IMR-90 (cell line): ENCODE data around the gene INTS15. TPM values are rescaled to one million over a fixed set of nuclear protein-coding genes. Genes with fewer than 3 reads are reported as not detected.

Experiments
- ATAC-seq: fragments of 200-7000 bp; cut with Tn5 transposase; 2 replicates; pipeline ENCODE4 v1.9.1; 2020; ENCODE audit warnings: low read depth, mild to moderate bottlenecking, moderate library complexity
- BruUV-seq: library from RNA; stranded (reverse); fragments of 400-500 nt; replicated peaks from 2 replicates; lab custom pipeline; 2021; lab: Mats Ljungman, UMichigan
- CTCF ChIA-PET: fragments of 300-600 bp; formaldehyde crosslinking; extraction: SDS; loops from one replicate; lab custom pipeline; 2021; ENCODE audit warnings: antibody characterized with exemption; lab: Yijun Ruan, JAX
- POLR2A ChIA-PET: fragments of 300-600 bp; sonication (Branson Sonifier 250); formaldehyde crosslinking; loops from one replicate; lab custom pipeline; 2022; ENCODE audit warnings: antibody characterized with exemption; ENCODE audit not compliant: unreplicated experiment; lab: Charles Lee
- DNase-seq: peaks from one replicate; pipeline ENCODE4 v3.0.0; 2013
- H2AFZ ChIP-seq: replicated peaks from 2 replicates; pipeline ENCODE3; 2013; ENCODE audit warnings: low read length, mild to moderate bottlenecking; ENCODE audit not compliant: poor library complexity
- H2AK5ac ChIP-seq: 2 replicates; pipeline ENCODE4 v1.6.1; 2013; ENCODE audit warnings: low read depth, low read length, inconsistent platforms
- H2AK9ac ChIP-seq: replicated peaks from 2 replicates; pipeline ENCODE3; 2013; ENCODE audit warnings: mild to moderate bottlenecking, low read depth, low read length, moderate library complexity; ENCODE audit not compliant: poor library complexity
- H2BK120ac ChIP-seq: 2 replicates; pipeline ENCODE4 v1.6.1; 2013; ENCODE audit warnings: low read depth, low read length, inconsistent platforms
- H2BK15ac ChIP-seq: 3 replicates; pipeline ENCODE4 v1.6.1; 2013; ENCODE audit warnings: low read depth, low read length, inconsistent platforms
- H2BK20ac ChIP-seq: 2 replicates; pipeline ENCODE4 v1.6.1; 2013; ENCODE audit warnings: low read depth, mild to moderate bottlenecking, inconsistent platforms, low read length, moderate library complexity
- H2BK5ac ChIP-seq: 2 replicates; pipeline ENCODE4 v1.6.1; 2013; ENCODE audit warnings: mild to moderate bottlenecking, low read depth, low read length, inconsistent platforms; ENCODE audit not compliant: poor library complexity, severe bottlenecking
- H3K14ac ChIP-seq: replicated peaks from 2 replicates; pipeline ENCODE4 v1.6.1; 2013; ENCODE audit warnings: low read depth, low read length, inconsistent platforms
- H3K18ac ChIP-seq: 2 replicates; pipeline ENCODE4 v1.6.1; 2013; ENCODE audit warnings: low read depth, low read length, control low read depth
- H3K23ac ChIP-seq: 2 replicates; pipeline ENCODE4 v1.6.1; 2013; ENCODE audit warnings: low read depth, low read length, inconsistent platforms
- H3K27ac ChIP-seq: 2 replicates; pipeline ENCODE4 v1.5.1; 2013; ENCODE audit warnings: mild to moderate bottlenecking, control low read depth, low read length; ENCODE audit not compliant: insufficient read depth
- H3K27me3 ChIP-seq: 2 replicates; pipeline ENCODE4 v1.6.1; 2013; ENCODE audit warnings: low read length; ENCODE audit not compliant: control insufficient read depth, insufficient read depth
- H3K36me3 ChIP-seq: 2 replicates; pipeline ENCODE4 v1.6.1; 2013; ENCODE audit warnings: low read length, mixed read lengths; ENCODE audit not compliant: control insufficient read depth, insufficient read depth
- H3K4ac ChIP-seq: 2 replicates; pipeline ENCODE4 v1.6.1; 2013; ENCODE audit warnings: low read depth, low read length, inconsistent platforms
- H3K4me1 ChIP-seq: 2 replicates; pipeline ENCODE4 v1.6.1; 2013; ENCODE audit warnings: low read length, mixed read lengths; ENCODE audit not compliant: control insufficient read depth, insufficient read depth
- H3K4me2 ChIP-seq: 2 replicates; pipeline ENCODE4 v1.6.1; 2013; ENCODE audit warnings: low read depth, mild to moderate bottlenecking, control low read depth, low read length, moderate library complexity
- H3K4me3 ChIP-seq: 2 replicates; pipeline ENCODE4 v1.5.1; 2013; ENCODE audit warnings: low read depth, mild to moderate bottlenecking, control low read depth, low read length, moderate library complexity; ENCODE audit not compliant: insufficient read depth
- H3K56ac ChIP-seq: 2 replicates; pipeline ENCODE4 v1.6.1; 2013; ENCODE audit warnings: low read length, inconsistent platforms; ENCODE audit not compliant: insufficient read depth; ENCODE audit errors: extremely low read depth
- H3K79me1 ChIP-seq, 2 experiments: 2 replicates each; pipeline ENCODE4 v1.6.1; 2013; ENCODE audit warnings: low read length in 2 of 2, inconsistent platforms in 1 of 2, low read depth in 1 of 2
- H3K9ac ChIP-seq: 2 replicates; pipeline ENCODE4 v1.6.1; 2013; ENCODE audit warnings: low read depth, low read length, control low read depth
- H3K9me1 ChIP-seq: 2 replicates; pipeline ENCODE4 v1.6.1; 2013; ENCODE audit warnings: low read length, inconsistent platforms; ENCODE audit not compliant: insufficient read depth
- H3K9me3 ChIP-seq: 2 replicates; pipeline ENCODE4 v1.6.1; 2013; ENCODE audit warnings: low read length; ENCODE audit not compliant: control insufficient read depth, insufficient read depth
- H4K20me1 ChIP-seq: 2 replicates; pipeline ENCODE4 v1.6.1; 2013; ENCODE audit warnings: low read length, inconsistent platforms; ENCODE audit not compliant: insufficient read depth
- H4K5ac ChIP-seq: 2 replicates; pipeline ENCODE4 v1.6.1; 2013; ENCODE audit warnings: mild to moderate bottlenecking, low read depth, low read length, control low read depth
- H4K8ac ChIP-seq, 2 experiments: 2 replicates each; pipeline ENCODE4 v1.6.1; 2013; ENCODE audit warnings: low read depth in 2 of 2, low read length in 2 of 2, control low read depth in 1 of 2, inconsistent platforms in 1 of 2
- H4K91ac ChIP-seq: 2 replicates; pipeline ENCODE4 v1.6.1; 2013; ENCODE audit warnings: low read depth, low read length, inconsistent platforms; ENCODE audit not compliant: insufficient read depth
- BHLHE40 ChIP-seq: fragments of 150-350 bp; IDR thresholded peaks from 2 replicates; pipeline ENCODE4 v1.6.1; 2016; ENCODE audit warnings: mild to moderate bottlenecking, low read depth, low read length
- CEBPB ChIP-seq: IDR thresholded peaks from 2 replicates; pipeline ENCODE4 v1.6.1; 2012; ENCODE audit warnings: low read depth, low read length, improper control_type of control experiment
- CHD1 ChIP-seq: IDR thresholded peaks from 2 replicates; pipeline ENCODE4 v1.6.1; 2012; ENCODE audit warnings: low read depth, low read length, improper control_type of control experiment
- FOS ChIP-seq: fragments of 150-350 bp; IDR thresholded peaks from 2 replicates; pipeline ENCODE4 v1.6.1; 2016; ENCODE audit warnings: low read depth, low read length
- MAZ ChIP-seq: IDR thresholded peaks from 2 replicates; pipeline ENCODE4 v1.6.1; 2012; ENCODE audit warnings: low read depth, mild to moderate bottlenecking, low read length, improper control_type of control experiment, moderate library complexity, borderline replicate concordance
- MXI1 ChIP-seq: IDR thresholded peaks from 2 replicates; pipeline ENCODE4 v1.6.1; 2012; ENCODE audit warnings: low read depth, mild to moderate bottlenecking, low read length, moderate library complexity, borderline replicate concordance
- NFE2L2 ChIP-seq: fragments of 150-350 bp; IDR thresholded peaks from 2 replicates; pipeline ENCODE4 v1.6.1; 2016; ENCODE audit warnings: low read depth, mild to moderate bottlenecking, low read length
- POLR2A ChIP-seq: IDR thresholded peaks from 2 replicates; pipeline ENCODE4 v1.6.1; 2012; ENCODE audit warnings: mild to moderate bottlenecking, low read depth, low read length
- RAD21 ChIP-seq: IDR thresholded peaks from 2 replicates; pipeline ENCODE4 v1.6.1; 2012; ENCODE audit warnings: low read length, improper control_type of control experiment
- RCOR1 ChIP-seq: IDR thresholded peaks from 2 replicates; pipeline ENCODE4 v1.6.1; 2012; ENCODE audit warnings: mild to moderate bottlenecking, low read length, improper control_type of control experiment; ENCODE audit not compliant: insufficient replicate concordance
- RFX5 ChIP-seq: IDR thresholded peaks from 2 replicates; pipeline ENCODE4 v1.8.0; 2012; ENCODE audit warnings: low read depth, mild to moderate bottlenecking, low read length, moderate library complexity
- SMC3 ChIP-seq: fragments of 150-350 bp; IDR thresholded peaks from 2 replicates; pipeline ENCODE4 v1.6.1; 2016; ENCODE audit warnings: low read depth, mild to moderate bottlenecking, antibody characterized with exemption, low read length, moderate library complexity
- WGBS, 2 experiments: methylation state at CpG; one replicate each; pipeline versions ENCODE4 v1.1.5 to v1.1.7; 2013; ENCODE audit warnings: missing lambda C conversion rate in 2 of 2; ENCODE audit not compliant: insufficient read length in 1 of 2; ENCODE audit errors: extremely low coverage in 2 of 2; 5-methylcytosine and 5-hydroxymethylcytosine counted together
- dilution Hi-C: fragments of 300-500 bp; cut with HindIII; formaldehyde crosslinking; loops from one replicate; pipeline ENCODE4 v1.14.3; 2018; ENCODE audit warnings: low sequenced_read_pairs; ENCODE audit not compliant: unreplicated experiment
- in situ Hi-C: fragments of 300-500 bp; cut with MboI; formaldehyde crosslinking; loops from 3 replicates; pipeline ENCODE4 v1.14.3; 2019; ENCODE audit warnings: low sequenced_read_pairs, inconsistent platforms, mixed read lengths
- intact Hi-C: fragments of 100-400 bp; cut with micrococcal nuclease; formaldehyde crosslinking; loops from 2 replicates; pipeline ENCODE4 v1.10.0; 2022
- polyA plus RNA-seq, 3 experiments: library from polyadenylated mRNA; depleted of rRNA; stranded (reverse); fragments of >200 nt; gene quantifications; 2 replicates each; pipeline ENCODE4 v1.2.3, GENCODE V29; 2012; ENCODE audit warnings: low replicate concordance in 1 of 3
- total RNA-seq: library from RNA; depleted of rRNA; stranded (reverse); fragments of >200 nt; gene quantifications from 2 replicates; pipeline ENCODE4 v1.2.3, GENCODE V29; 2012
- TF ChIP-seq, protein P1 (sequence below): fragments of 150-350 bp; IDR thresholded peaks from 2 replicates; pipeline ENCODE4 v1.6.1; 2017; ENCODE audit warnings: mild to moderate bottlenecking, antibody characterized with exemption, low read length, low read depth
- TF ChIP-seq, protein P2 (sequence below): fragments of 150-350 bp; IDR thresholded peaks from 2 replicates; pipeline ENCODE4 v1.6.1; 2016; ENCODE audit warnings: low read depth, mild to moderate bottlenecking, low read length, moderate library complexity, borderline replicate concordance

Gene INTS15
- total and polyA plus RNA-seq, 2 of the 4 experiments (the other 2 are of a cell fraction) = 7.0 to 20.8 TPM

DNA sequence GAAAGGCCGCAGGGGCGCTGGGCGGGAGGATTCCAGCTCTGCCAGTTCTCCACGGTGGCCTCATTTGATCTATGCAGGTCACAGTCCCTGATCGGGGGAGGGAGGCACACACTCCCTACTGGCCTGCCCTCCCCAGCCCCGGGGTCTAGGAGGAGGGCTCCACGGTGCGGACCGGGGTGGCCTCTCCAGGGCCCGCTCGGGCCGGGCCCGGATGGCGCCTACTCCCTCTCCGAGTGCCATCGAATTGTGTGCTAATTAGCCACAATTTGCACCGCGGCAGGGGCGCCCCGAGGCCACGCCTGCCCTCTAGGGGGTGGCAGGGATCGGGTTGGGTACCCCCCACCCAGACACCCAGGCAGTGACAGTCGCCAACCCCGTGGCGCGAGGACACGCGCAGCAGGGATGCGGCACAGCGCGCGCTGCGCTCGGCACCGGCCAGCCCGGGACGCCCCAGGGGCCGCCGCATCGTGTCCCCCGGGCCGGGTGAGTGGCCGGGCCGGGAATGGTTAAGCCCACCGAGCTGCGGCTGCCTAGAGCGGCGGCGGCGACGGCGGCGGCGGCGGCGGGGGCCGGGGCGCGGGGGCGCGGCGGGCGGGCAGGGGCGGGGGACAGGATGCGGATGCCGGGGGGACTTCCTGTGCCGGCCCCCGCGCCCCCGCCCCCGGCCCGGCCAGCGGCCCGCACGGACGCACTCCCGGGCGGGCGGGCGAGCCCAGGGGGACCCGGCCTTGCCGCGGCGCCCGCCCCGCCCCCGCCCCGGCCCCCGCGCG, 25.3 kb downstream of the INTS15 start, which contains the start of gene ZNF853:
ZNF853 (plus strand) TSS at position 658 of the 770 bp plus-strand sequence. CDS start 565 bp downstream, outside the sequence.
- 11% methylated on average over 17 of the region's 91 CpGs; no CpG with 5 or more reads in 1 of the 2 experiments for WGBS, 2 experiments
- Histone ChIP-seq H3K56ac (no peak within 1 kb of the TSS), H3K4me3 (peak within 1 kb of the TSS; percentile 67), H3K14ac (peak within 1 kb of the TSS; percentile 59; the same call in 1 of the 2 replicates), H2AFZ (peak within 1 kb of the TSS; percentile 91), H2AK9ac (peak within 1 kb of the TSS; percentile 78), H4K5ac (peak within 1 kb of the TSS; percentile 72; the same call in 1 of the 2 replicates), H3K18ac (no peak within 1 kb of the TSS), H3K4me2 (peak within 1 kb of the TSS; percentile 96), H4K8ac (peak within 1 kb of the TSS in 1 of 2 experiments; percentile 60; a peak in 2 of 4 replicates), H4K91ac (no peak within 1 kb of the TSS), H3K27me3 (peaks cover 6% of the 10 kb centered on the region; the same call in 1 of the 2 replicates), H2BK20ac (no peak within 1 kb of the TSS), H2BK5ac (no peak within 1 kb of the TSS), H3K9ac (peak within 1 kb of the TSS; percentile 50), H3K9me3 (no peaks in the 10 kb centered on the region), H3K36me3 (no peaks in the 10 kb centered on the region; the same call in 1 of the 2 replicates), H2AK5ac (no peak within 1 kb of the TSS), H3K79me1 (no peaks in the 10 kb centered on the region), H2BK120ac (no peak within 1 kb of the TSS), H3K9me1 (no peaks in the 10 kb centered on the region), H3K23ac (peak within 1 kb of the TSS; percentile 49; the same call in 1 of the 2 replicates), H3K4ac (no peak within 1 kb of the TSS; the same call in 1 of the 2 replicates), H3K4me1 (peaks cover 3% of the 10 kb centered on the region; the same call in 1 of the 2 replicates), H3K27ac (no peak within 1 kb of the TSS; the same call in 1 of the 2 replicates), H4K20me1 (no peaks in the 10 kb centered on the region), H2BK15ac (no peak within 1 kb of the TSS)
- dilution Hi-C loops (no loop called here), in situ Hi-C loops (no loop called here), intact Hi-C loops (no loop called here)
- peak; percentile 74 for ATAC-seq
- CTCF ChIA-PET = no interaction called here
- no TSS peak for BruUV-seq
- POLR2A ChIA-PET = no interaction called here
- TF ChIP-seq POLR2A (no peak), MXI1 (no peak), FOS (no peak), SMC3 (no peak), BHLHE40 (no peak), RCOR1 (no peak), RAD21 (no peak), MAZ (no peak), CEBPB (no peak), RFX5 (no peak), CHD1 (no peak), NFE2L2 (no peak)
- TF ChIP-seq, protein P1, sequence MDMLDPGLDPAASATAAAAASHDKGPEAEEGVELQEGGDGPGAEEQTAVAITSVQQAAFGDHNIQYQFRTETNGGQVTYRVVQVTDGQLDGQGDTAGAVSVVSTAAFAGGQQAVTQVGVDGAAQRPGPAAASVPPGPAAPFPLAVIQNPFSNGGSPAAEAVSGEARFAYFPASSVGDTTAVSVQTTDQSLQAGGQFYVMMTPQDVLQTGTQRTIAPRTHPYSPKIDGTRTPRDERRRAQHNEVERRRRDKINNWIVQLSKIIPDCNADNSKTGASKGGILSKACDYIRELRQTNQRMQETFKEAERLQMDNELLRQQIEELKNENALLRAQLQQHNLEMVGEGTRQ = no peak
- TF ChIP-seq, protein P2, sequence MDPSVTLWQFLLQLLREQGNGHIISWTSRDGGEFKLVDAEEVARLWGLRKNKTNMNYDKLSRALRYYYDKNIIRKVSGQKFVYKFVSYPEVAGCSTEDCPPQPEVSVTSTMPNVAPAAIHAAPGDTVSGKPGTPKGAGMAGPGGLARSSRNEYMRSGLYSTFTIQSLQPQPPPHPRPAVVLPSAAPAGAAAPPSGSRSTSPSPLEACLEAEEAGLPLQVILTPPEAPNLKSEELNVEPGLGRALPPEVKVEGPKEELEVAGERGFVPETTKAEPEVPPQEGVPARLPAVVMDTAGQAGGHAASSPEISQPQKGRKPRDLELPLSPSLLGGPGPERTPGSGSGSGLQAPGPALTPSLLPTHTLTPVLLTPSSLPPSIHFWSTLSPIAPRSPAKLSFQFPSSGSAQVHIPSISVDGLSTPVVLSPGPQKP = no peak
- DNase-seq = no peak
